NT2/D1 (cell line): ENCODE measurements around the gene RYR2.

ENCODE experiments used
- YY1 ChIP-seq: IDR thresholded peaks from 2 replicates; pipeline ENCODE4 v1.6.1; 2011; ENCODE audit not compliant: insufficient read length, insufficient read depth
- ZNF274 ChIP-seq: IDR thresholded peaks from 2 replicates; pipeline ENCODE4 v1.6.1; 2011; ENCODE audit warnings: mild to moderate bottlenecking, low read depth, low read length

DNA sequence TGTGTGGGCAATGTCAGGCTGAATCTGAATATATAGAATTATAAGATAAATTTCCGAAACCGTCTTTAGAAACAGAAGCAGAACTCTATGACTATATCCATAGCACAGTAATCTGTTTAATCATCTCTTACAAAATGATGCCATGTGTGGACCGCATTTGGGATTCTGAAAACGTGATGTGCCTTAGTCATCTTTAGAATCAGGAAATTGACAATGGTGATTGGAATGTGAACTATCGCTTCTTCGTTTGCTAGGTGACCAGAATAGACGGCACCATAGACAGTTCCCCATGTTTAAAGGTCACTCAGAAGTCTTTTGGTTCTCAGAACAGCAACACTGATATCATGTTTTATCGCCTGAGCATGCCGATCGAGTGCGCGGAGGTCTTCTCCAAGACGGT, 548.4 kb downstream of the RYR2 start:
- TF ChIP-seq ZNF274 (no peak), YY1 (no peak)
